ENCODE data around the gene CDH12.

Gene CDH12

DNA sequence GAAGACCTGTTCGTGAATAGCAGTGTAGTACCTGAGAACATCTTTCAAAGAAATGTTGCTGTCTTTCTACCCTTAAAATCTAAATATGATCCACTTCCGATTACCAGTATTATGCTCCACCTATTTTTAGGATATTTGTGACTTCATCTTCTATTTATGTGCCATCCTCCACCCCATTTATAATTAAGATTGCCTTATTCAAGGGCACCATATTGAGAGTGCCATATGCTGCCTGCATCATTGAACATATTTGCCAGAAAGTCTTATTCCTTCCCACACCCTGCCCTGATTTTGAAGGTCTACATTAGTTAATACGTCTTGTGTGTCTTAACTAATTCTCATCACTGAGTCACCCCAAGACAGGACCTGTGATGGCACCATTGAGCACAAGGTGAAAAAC lies 1076.7 kb downstream of the CDH12 start:
- Histone ChIP-seq H3K27ac (ENCODE audit: low read depth, low read length) (no peak overlapping the region), H3K9me3 (ENCODE audit: insufficient read depth, low read length) (no peaks in the 10 kb centered on the region), H3K27me3 (ENCODE audit: low read length) (no peaks in the 10 kb centered on the region), H3K4me3 (ENCODE audit: insufficient read depth, low read length, poor library complexity, severe bottlenecking) (no peak overlapping the region), H2AFZ (ENCODE audit: low read depth, low read length, severe bottlenecking) (no peak overlapping the region), H3K36me3 (ENCODE audit: low read length) (no peaks in the 10 kb centered on the region), H4K20me1 (ENCODE audit: low read depth, low read length) (no peaks in the 10 kb centered on the region), H3K9ac (ENCODE audit: low read length) (no peak overlapping the region), H3F3A (ENCODE audit: insufficient read depth) (no peaks in the 10 kb centered on the region), H3K9me2 (replicated peaks; ENCODE audit: insufficient read depth, low read length) (no peaks in the 10 kb centered on the region), H3K79me2 (ENCODE audit: insufficient read depth, low read length) (no peaks in the 10 kb centered on the region), H3K4me2 (ENCODE audit: low read depth, low read length, poor library complexity, severe bottlenecking) (no peak overlapping the region)
- TF ChIP-seq, protein P1, sequence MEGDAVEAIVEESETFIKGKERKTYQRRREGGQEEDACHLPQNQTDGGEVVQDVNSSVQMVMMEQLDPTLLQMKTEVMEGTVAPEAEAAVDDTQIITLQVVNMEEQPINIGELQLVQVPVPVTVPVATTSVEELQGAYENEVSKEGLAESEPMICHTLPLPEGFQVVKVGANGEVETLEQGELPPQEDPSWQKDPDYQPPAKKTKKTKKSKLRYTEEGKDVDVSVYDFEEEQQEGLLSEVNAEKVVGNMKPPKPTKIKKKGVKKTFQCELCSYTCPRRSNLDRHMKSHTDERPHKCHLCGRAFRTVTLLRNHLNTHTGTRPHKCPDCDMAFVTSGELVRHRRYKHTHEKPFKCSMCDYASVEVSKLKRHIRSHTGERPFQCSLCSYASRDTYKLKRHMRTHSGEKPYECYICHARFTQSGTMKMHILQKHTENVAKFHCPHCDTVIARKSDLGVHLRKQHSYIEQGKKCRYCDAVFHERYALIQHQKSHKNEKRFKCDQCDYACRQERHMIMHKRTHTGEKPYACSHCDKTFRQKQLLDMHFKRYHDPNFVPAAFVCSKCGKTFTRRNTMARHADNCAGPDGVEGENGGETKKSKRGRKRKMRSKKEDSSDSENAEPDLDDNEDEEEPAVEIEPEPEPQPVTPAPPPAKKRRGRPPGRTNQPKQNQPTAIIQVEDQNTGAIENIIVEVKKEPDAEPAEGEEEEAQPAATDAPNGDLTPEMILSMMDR (IDR thresholded peaks at IDR 0.05; ENCODE audit: insufficient read depth, low read length, poor library complexity, severe bottlenecking) = no peak
- TF ChIP-seq EZH2phosphoT487 (conservative IDR thresholded peaks at IDR 0.05; ENCODE audit: low read length) = no peak

DNA sequence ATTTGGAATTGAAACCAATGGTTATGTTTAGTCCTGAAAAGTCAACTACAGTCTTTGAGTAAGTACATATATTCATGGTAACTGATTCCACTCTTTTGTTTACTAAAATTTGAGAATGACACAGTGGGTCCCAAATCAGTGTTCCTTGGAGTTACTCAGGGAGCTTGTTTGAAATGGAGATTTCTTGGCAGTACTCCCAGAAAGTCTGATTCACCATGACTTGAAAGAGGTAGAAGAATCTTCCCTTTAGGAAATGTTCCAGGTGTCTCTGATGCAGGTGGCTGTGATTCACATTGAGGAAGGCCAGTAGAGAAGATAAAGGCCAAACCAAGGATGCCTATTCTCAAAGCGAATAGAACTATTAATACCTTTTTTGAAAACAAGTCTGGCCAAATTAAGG lies 1078.3 kb downstream of the CDH12 start:
- Histone ChIP-seq H3F3A (ENCODE audit: insufficient read depth) (no peaks in the 10 kb centered on the region), H3K27me3 (ENCODE audit: low read length) (no peaks in the 10 kb centered on the region), H3K79me2 (ENCODE audit: insufficient read depth, low read length) (no peaks in the 10 kb centered on the region), H3K27ac (ENCODE audit: low read depth, low read length) (no peak overlapping the region), H3K4me2 (ENCODE audit: low read depth, low read length, poor library complexity, severe bottlenecking) (no peak overlapping the region), H3K9me3 (ENCODE audit: insufficient read depth, low read length) (no peaks in the 10 kb centered on the region), H3K9ac (ENCODE audit: low read length) (no peak overlapping the region), H4K20me1 (ENCODE audit: low read depth, low read length) (no peaks in the 10 kb centered on the region), H2AFZ (ENCODE audit: low read depth, low read length, severe bottlenecking) (no peak overlapping the region), H3K9me2 (replicated peaks; ENCODE audit: insufficient read depth, low read length) (no peaks in the 10 kb centered on the region), H3K4me3 (ENCODE audit: insufficient read depth, low read length, poor library complexity, severe bottlenecking) (no peak overlapping the region), H3K36me3 (ENCODE audit: low read length) (no peaks in the 10 kb centered on the region)
- TF ChIP-seq, protein P1 (IDR thresholded peaks at IDR 0.05; ENCODE audit: insufficient read depth, low read length, poor library complexity, severe bottlenecking) = no peak
- no peak for TF ChIP-seq EZH2phosphoT487 (conservative IDR thresholded peaks at IDR 0.05; ENCODE audit: low read length)

DNA sequence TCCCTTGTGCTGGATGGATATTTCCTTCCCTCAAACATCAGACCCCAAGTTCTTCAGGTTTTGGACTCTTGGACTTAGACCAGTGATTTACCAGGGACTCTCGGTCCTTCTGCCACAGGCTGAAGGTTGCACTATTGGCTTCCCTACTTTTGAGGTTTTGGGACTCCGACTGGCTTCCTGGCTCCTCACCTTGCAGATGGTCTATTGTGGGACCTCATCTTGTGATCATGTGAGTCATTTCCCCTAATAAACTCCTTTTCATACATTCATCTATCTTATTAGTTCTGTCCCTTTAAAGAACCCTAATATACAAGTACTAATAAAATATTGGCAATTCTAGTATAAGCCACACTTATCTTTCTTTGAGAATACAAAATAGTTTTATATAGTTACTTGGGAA lies 1078.9 kb downstream of the CDH12 start:
- Histone ChIP-seq H3K79me2 (ENCODE audit: insufficient read depth, low read length) (no peaks in the 10 kb centered on the region), H3K9me3 (ENCODE audit: insufficient read depth, low read length) (no peaks in the 10 kb centered on the region), H3K36me3 (ENCODE audit: low read length) (no peaks in the 10 kb centered on the region), H3K27me3 (ENCODE audit: low read length) (no peaks in the 10 kb centered on the region), H3K27ac (ENCODE audit: low read depth, low read length) (no peak overlapping the region), H3K9me2 (replicated peaks; ENCODE audit: insufficient read depth, low read length) (no peaks in the 10 kb centered on the region), H3K9ac (ENCODE audit: low read length) (no peak overlapping the region), H4K20me1 (ENCODE audit: low read depth, low read length) (no peaks in the 10 kb centered on the region), H3K4me2 (ENCODE audit: low read depth, low read length, poor library complexity, severe bottlenecking) (no peak overlapping the region), H3K4me3 (ENCODE audit: insufficient read depth, low read length, poor library complexity, severe bottlenecking) (no peak overlapping the region), H3F3A (ENCODE audit: insufficient read depth) (no peaks in the 10 kb centered on the region), H2AFZ (ENCODE audit: low read depth, low read length, severe bottlenecking) (no peak overlapping the region)
- TF ChIP-seq, protein P1 (IDR thresholded peaks at IDR 0.05; ENCODE audit: insufficient read depth, low read length, poor library complexity, severe bottlenecking) = no peak
- no peak for TF ChIP-seq EZH2phosphoT487 (conservative IDR thresholded peaks at IDR 0.05; ENCODE audit: low read length)
